Liver (tissue), 9 donors: ENCODE measurements around the gene OTUB1. TPM values are rescaled to one million over a fixed set of nuclear protein-coding genes. Genes with fewer than 3 reads are reported as not detected.

Experiments
- DNase-seq: peaks from one replicate; pipeline ENCODE4 v3.0.0-alpha.2; 2017; ENCODE audit warnings: low spot score
- H3K27ac ChIP-seq, 2 donors: one replicate each; pipeline ENCODE4 v1.7.0; 2013; ENCODE audit warnings: inconsistent platforms in 2 of 2, low read length in 2 of 2, control low read depth in 1 of 2, low read depth in 1 of 2, mild to moderate bottlenecking in 1 of 2
- H3K27me3 ChIP-seq, 4 donors: one replicate each; pipeline versions ENCODE4 v1.6.1 to v1.7.0; 2013; ENCODE audit warnings: low read length in 3 of 4, inconsistent platforms in 1 of 4, mild to moderate bottlenecking in 1 of 4, moderate library complexity in 1 of 4; ENCODE audit not compliant: control insufficient read depth in 4 of 4, insufficient read depth in 4 of 4
- H3K36me3 ChIP-seq, 4 donors: one replicate each; pipeline versions ENCODE4 v1.6.1 to v1.7.0; 2013; ENCODE audit warnings: low read length in 3 of 4, mild to moderate bottlenecking in 3 of 4, low read depth in 1 of 4, moderate library complexity in 1 of 4; ENCODE audit not compliant: control insufficient read depth in 4 of 4, insufficient read depth in 3 of 4
- H3K4me1 ChIP-seq, 4 donors: one replicate each; pipeline versions ENCODE4 v1.6.1 to v1.7.0; 2013; ENCODE audit warnings: low read length in 3 of 4, mild to moderate bottlenecking in 3 of 4, moderate library complexity in 1 of 4; ENCODE audit not compliant: control insufficient read depth in 4 of 4, insufficient read depth in 4 of 4
- H3K4me3 ChIP-seq, 3 donors: one replicate each; pipeline versions ENCODE4 v1.6.1 to v1.7.0; 2013; ENCODE audit warnings: low read length in 3 of 3, control low read depth in 1 of 3, low read depth in 1 of 3, mild to moderate bottlenecking in 1 of 3
- H3K9ac ChIP-seq, 2 donors: one replicate each; pipeline ENCODE4 v1.7.0; 2013; ENCODE audit warnings: low read length in 2 of 2, mild to moderate bottlenecking in 2 of 2, moderate library complexity in 2 of 2, control low read depth in 1 of 2, low read depth in 1 of 2
- H3K9me3 ChIP-seq, 4 donors: one replicate each; pipeline versions ENCODE4 v1.6.1 to v1.7.0; 2013; ENCODE audit warnings: low read length in 3 of 4; ENCODE audit not compliant: control insufficient read depth in 4 of 4
- ATF3 ChIP-seq: IDR thresholded peaks from 2 replicates; pipeline ENCODE4 v1.6.1; 2016; ENCODE audit warnings: antibody characterized with exemption
- CTCF ChIP-seq: fragments of 150-350 bp; IDR thresholded peaks from 2 replicates; pipeline ENCODE4 v1.5.1; 2017; ENCODE audit warnings: improper control_type of control experiment, low read depth, low read length; ENCODE audit not compliant: missing input control
- EGR1 ChIP-seq, 2 donors: IDR thresholded peaks; 2 replicates each; pipeline ENCODE4 v1.6.1; 2016 to 2018; ENCODE audit warnings: antibody characterized with exemption in 2 of 2, low read depth in 2 of 2
- FOXA1 ChIP-seq: IDR thresholded peaks from 2 replicates; pipeline ENCODE4 v1.6.1; 2016; ENCODE audit warnings: antibody characterized with exemption
- FOXA2 ChIP-seq: IDR thresholded peaks from 2 replicates; pipeline ENCODE4 v1.6.1; 2016; ENCODE audit warnings: antibody characterized with exemption
- GABPA ChIP-seq, 2 donors: IDR thresholded peaks in 1 of 2; conservative IDR thresholded peaks in 1 of 2; 2 replicates each; pipeline ENCODE4 v1.6.1; 2016; ENCODE audit warnings: antibody characterized with exemption in 2 of 2, mild to moderate bottlenecking in 1 of 2, moderate library complexity in 1 of 2
- HNF4A ChIP-seq, 2 donors: conservative IDR thresholded peaks; 2 replicates each; pipeline ENCODE4 v1.6.1; 2016; ENCODE audit warnings: antibody characterized with exemption in 2 of 2, mild to moderate bottlenecking in 2 of 2
- HNF4G ChIP-seq: IDR thresholded peaks from 2 replicates; pipeline ENCODE4 v1.6.1; 2016; ENCODE audit warnings: antibody characterized with exemption
- JUND ChIP-seq, 2 donors: IDR thresholded peaks; 2 replicates each; pipeline ENCODE4 v1.6.1; 2016; ENCODE audit warnings: antibody characterized with exemption in 2 of 2
- MAX ChIP-seq: IDR thresholded peaks from 2 replicates; pipeline ENCODE4 v1.6.1; 2016; ENCODE audit warnings: antibody characterized with exemption
- NR2F2 ChIP-seq: IDR thresholded peaks from 2 replicates; pipeline ENCODE4 v1.6.1; 2016; ENCODE audit warnings: antibody characterized with exemption
- RAD21 ChIP-seq, 2 donors: IDR thresholded peaks; 2 replicates each; pipeline ENCODE4 v1.6.1; 2016; ENCODE audit warnings: antibody characterized with exemption in 2 of 2, mild to moderate bottlenecking in 2 of 2
- REST ChIP-seq: IDR thresholded peaks from 2 replicates; pipeline ENCODE4 v1.6.1; 2016; ENCODE audit warnings: antibody characterized with exemption, mild to moderate bottlenecking
- RXRA ChIP-seq, 2 donors: IDR thresholded peaks; 2 replicates each; pipeline ENCODE4 v1.6.1; 2017 to 2018; ENCODE audit warnings: antibody characterized with exemption in 2 of 2, mild to moderate bottlenecking in 1 of 2
- SP1 ChIP-seq: IDR thresholded peaks from 2 replicates; pipeline ENCODE4 v1.6.1; 2018; ENCODE audit warnings: antibody characterized with exemption, mild to moderate bottlenecking
- TAF1 ChIP-seq: conservative IDR thresholded peaks from 2 replicates; pipeline ENCODE4 v1.6.1; 2016; ENCODE audit warnings: antibody characterized with exemption, mild to moderate bottlenecking
- YY1 ChIP-seq: IDR thresholded peaks from 2 replicates; pipeline ENCODE4 v1.6.1; 2016; ENCODE audit warnings: antibody characterized with exemption, mild to moderate bottlenecking
- ZBTB33 ChIP-seq: IDR thresholded peaks from 2 replicates; pipeline ENCODE4 v1.6.1; 2016; ENCODE audit warnings: antibody characterized with exemption
- WGBS: extraction: QIAGEN DNeasy Blood & Tissue Kit; methylation state at CpG from one replicate; pipeline ENCODE4 v1.1.7; 2013; 5-methylcytosine and 5-hydroxymethylcytosine counted together
- polyA plus RNA-seq, 2 donors: library from polyadenylated mRNA; stranded (reverse) in 1 of 2; unstranded in 1 of 2; fragments of 200-250 nt in 1 of 2; fragments of >200 nt in 1 of 2; fragmentation: Nextera tagmentation in 1 of 2; extraction: Ambion mirVana in 1 of 2; gene quantifications; one replicate each; pipeline versions ENCODE4 v1.2.1 to v1.2.3, GENCODE V29; 2013 to 2015
- total RNA-seq, 2 donors: library from RNA; depleted of rRNA; stranded (reverse); fragments of >200 nt; gene quantifications; one replicate each; pipeline ENCODE4 v1.2.3, GENCODE V29; 2014
- donor health status: healthy.
- donor health status: healthy.
- donor health status: healthy.
- donor health status: healthy.
- donor health status: healthy.

OTUB1 gene
- total and polyA plus RNA-seq, 4 donors: 18.8 to 44.6 (median 28.5) TPM

- no peaks in the 10 kb centered on the region for H3K36me3 ChIP-seq
- 91% methylated on average over 7 of the region's 7 CpGs for WGBS
- H3K27ac ChIP-seq: no peak overlapping the region
- no peak overlapping the region for H3K4me3 ChIP-seq
- peaks cover 0 to 3% (median 1%) of the 10 kb centered on the region in 4 donors for H3K4me1 ChIP-seq
- H3K9ac ChIP-seq: no peak overlapping the region
- H3K27me3 ChIP-seq: no peaks in the 10 kb centered on the region
- H3K9me3 ChIP-seq: no peaks in the 10 kb centered on the region
- DNase-seq: no peak
- TF ChIP-seq HNF4A (conservative IDR thresholded peaks at IDR 0.05) (no peak), NR2F2 (no peak), GABPA (IDR thresholded peaks at IDR 0.05 in 1 of 2, conservative IDR thresholded peaks at IDR 0.05 in 1 of 2) (no peak)
Observed at GRCh38 chr11:64026575-64027205, 40.5 kb downstream of the OTUB1 start.

GRCh38 chr11:64027651-64028397, 41.6 kb downstream of the OTUB1 start:
- Histone ChIP-seq H3K27ac (no peak overlapping the region), H3K4me1 (peaks cover 0 to 3% (median 1%) of the 10 kb centered on the region in 4 donors), H3K27me3 (no peaks in the 10 kb centered on the region), H3K9me3 (no peaks in the 10 kb centered on the region), H3K36me3 (no peaks in the 10 kb centered on the region), H3K9ac (no peak overlapping the region), H3K4me3 (no peak overlapping the region)
- WGBS: 68% methylated on average over 20 of the region's 20 CpGs
- TF ChIP-seq EGR1 (IDR thresholded peaks at IDR 0.05; ENCODE audit: low read depth in 2 of 2) (no peak), RAD21 (IDR thresholded peaks at IDR 0.05) (no peak), YY1 (no peak), HNF4A (conservative IDR thresholded peaks at IDR 0.05) (no peak), ATF3 (no peak), CTCF (no peak), JUND (IDR thresholded peaks at IDR 0.05) (no peak), FOXA2 (no peak), ZBTB33 (no peak), FOXA1 (no peak), HNF4G (no peak), NR2F2 (no peak), SP1 (no peak), REST (no peak), MAX (no peak), TAF1 (no peak), RXRA (IDR thresholded peaks at IDR 0.05) (no peak), GABPA (IDR thresholded peaks at IDR 0.05 in 1 of 2, conservative IDR thresholded peaks at IDR 0.05 in 1 of 2) (no peak)
- no peak for DNase-seq
